GM12878 (cell line): Measurements from ENCODE around the gene TEX261. TPM values are rescaled to one million over a fixed set of nuclear protein-coding genes. Genes with fewer than 3 reads are reported as not detected.
A peak's percentile ranks its signal among the peaks of the same experiment; 100 is the strongest.

Source experiments
- BCL11A ChIP-seq: IDR thresholded peaks from 2 replicates; pipeline ENCODE4 v1.6.1; 2011; ENCODE audit warnings: low read depth, low read length
- BRCA1 ChIP-seq: IDR thresholded peaks from 2 replicates; pipeline ENCODE4 v1.6.1; 2011; ENCODE audit warnings: low read depth, low read length, improper control_type of control experiment
- E4F1 ChIP-seq: fragments of 450-650 bp; IDR thresholded peaks from 2 replicates; pipeline ENCODE4 v1.6.1; 2018; ENCODE audit warnings: borderline replicate concordance, mild to moderate bottlenecking; ENCODE audit not compliant: partially characterized antibody
- EZH2 ChIP-seq: IDR thresholded peaks from 2 replicates; pipeline ENCODE4 v1.6.1; 2012; ENCODE audit warnings: low read depth, mild to moderate bottlenecking, control low read depth, inconsistent platforms, low read length, borderline replicate concordance; ENCODE audit not compliant: control insufficient read depth
- FOS ChIP-seq: IDR thresholded peaks from 3 replicates; pipeline ENCODE4 v1.6.1; 2011; ENCODE audit warnings: borderline replicate concordance; ENCODE audit not compliant: insufficient read length; ENCODE audit errors: extremely low read depth
- IRF4 ChIP-seq: IDR thresholded peaks from 2 replicates; pipeline ENCODE4 v1.6.1; 2011; ENCODE audit warnings: low read depth, low read length
- MLLT1 ChIP-seq: fragments of 450-650 bp; IDR thresholded peaks from 2 replicates; pipeline ENCODE4 v1.6.1; 2016; ENCODE audit warnings: mild to moderate bottlenecking
- MXI1 ChIP-seq: fragments of 150-350 bp; IDR thresholded peaks from 2 replicates; pipeline ENCODE4 v1.6.1; 2011; ENCODE audit warnings: low read depth, mild to moderate bottlenecking, inconsistent platforms, low read length, improper control_type of control experiment
- MYC ChIP-seq: IDR thresholded peaks from 2 replicates; pipeline ENCODE4 v1.6.1; 2011; ENCODE audit warnings: mild to moderate bottlenecking, low read length, moderate library complexity, inconsistent platforms; ENCODE audit not compliant: insufficient read depth, insufficient replicate concordance, insufficient read length, severe bottlenecking
- NKRF ChIP-seq: fragments of 450-650 bp; conservative IDR thresholded peaks from 2 replicates; pipeline ENCODE4 v1.6.1; 2017; ENCODE audit warnings: mild to moderate bottlenecking, moderate library complexity
- POLR2AphosphoS5 ChIP-seq: IDR thresholded peaks from 2 replicates; pipeline ENCODE4 v1.6.1; 2011; ENCODE audit warnings: mild to moderate bottlenecking, low read length, inconsistent platforms
- PRDM15 ChIP-seq: fragments of 450-650 bp; formaldehyde crosslinking; IDR thresholded peaks from 2 replicates; pipeline ENCODE4 v1.4.0; 2020; ENCODE audit warnings: mild to moderate bottlenecking, moderate library complexity
- RUNX3 ChIP-seq: IDR thresholded peaks from 2 replicates; pipeline ENCODE4 v1.6.1; 2012; ENCODE audit warnings: low read length, inconsistent platforms
- SMARCA5 ChIP-seq: fragments of 450-650 bp; IDR thresholded peaks from 2 replicates; pipeline ENCODE4 v1.6.1; 2017; ENCODE audit warnings: mild to moderate bottlenecking
- SMC3 ChIP-seq: IDR thresholded peaks from 2 replicates; pipeline ENCODE4 v1.6.1; 2011; ENCODE audit warnings: low read length, improper control_type of control experiment, borderline replicate concordance
- TBL1XR1 ChIP-seq: IDR thresholded peaks from 2 replicates; pipeline ENCODE4 v1.6.1; 2012; ENCODE audit warnings: low read depth, low read length, improper control_type of control experiment
- ZNF274 ChIP-seq: IDR thresholded peaks from one replicate; pipeline ENCODE4 v1.8.0; 2011; ENCODE audit not compliant: insufficient read length, insufficient read depth
- polyA plus RNA-seq, 11 experiments: library from polyadenylated mRNA; depleted of rRNA in 4 of 11; unstranded in 6 of 11; stranded (reverse) in 5 of 11; fragments of >200 nt; fragmentation: Nextera tagmentation in 4 of 11; fragmentation: Illumina TruSeq in 1 of 11; extraction: Ambion mirVana in 4 of 11; extraction: Trizol in 1 of 11; gene quantifications; 1 replicate in 1 of 11; 2 replicates in 10 of 11; pipeline versions ENCODE4 v1.2.1 to v1.2.3, GENCODE V29; 2011 to 2016; ENCODE audit warnings: inconsistent platforms in 2 of 11, missing spikeins in 2 of 11, low read depth in 1 of 11
- total RNA-seq, 4 experiments: library from RNA; depleted of rRNA in 3 of 4; stranded (reverse); fragments of >200 nt in 3 of 4; fragmentation: Illumina TruSeq in 1 of 4; extraction: Trizol in 1 of 4; gene quantifications; 2 replicates each; pipeline versions ENCODE4 v1.2.1 to v1.2.3, GENCODE V29; 2013 to 2021
- TF ChIP-seq, protein P1 (sequence below), 3 experiments: IDR thresholded peaks in 2 of 3; conservative IDR thresholded peaks in 1 of 3; 2 replicates each; pipeline ENCODE4 v1.5.1; 2011; ENCODE audit warnings: low read depth in 3 of 3, low read length in 3 of 3, mild to moderate bottlenecking in 3 of 3, control low read depth in 2 of 3, moderate library complexity in 2 of 3, inconsistent platforms in 1 of 3, mixed read lengths in 1 of 3; ENCODE audit not compliant: control insufficient read depth in 2 of 3, insufficient read depth in 1 of 3; ENCODE audit errors: extremely low read depth in 1 of 3

Gene TEX261
- total and polyA plus RNA-seq, 10 of the 15 experiments (the other 5 are each of a cell fraction or from before 2014, with no cell fraction given) = 5.5 to 75.6 (median 40.3) TPM

GRCh38 chr2:70948337-70949003 is 46.2 kb downstream of the TEX261 start (continued):
- TF ChIP-seq MLLT1 (no peak), MXI1 (no peak), SMARCA5 (no peak), PRDM15 (CRISPR knock-in tag) (no peak), BCL11A (no peak), IRF4 (peak; percentile 44; the same call in 1 of the 2 replicates), E4F1 (no peak), MYC (no peak), SMC3 (peak; percentile 61), EZH2 (no peak), POLR2AphosphoS5 (no peak), NKRF (no peak), FOS (no peak), BRCA1 (no peak), RUNX3 (0 out of 2 replicates have a peak, but pooled peaks have one; percentile 19), ZNF274 (no peak), TBL1XR1 (no peak)
- TF ChIP-seq, protein P1, sequence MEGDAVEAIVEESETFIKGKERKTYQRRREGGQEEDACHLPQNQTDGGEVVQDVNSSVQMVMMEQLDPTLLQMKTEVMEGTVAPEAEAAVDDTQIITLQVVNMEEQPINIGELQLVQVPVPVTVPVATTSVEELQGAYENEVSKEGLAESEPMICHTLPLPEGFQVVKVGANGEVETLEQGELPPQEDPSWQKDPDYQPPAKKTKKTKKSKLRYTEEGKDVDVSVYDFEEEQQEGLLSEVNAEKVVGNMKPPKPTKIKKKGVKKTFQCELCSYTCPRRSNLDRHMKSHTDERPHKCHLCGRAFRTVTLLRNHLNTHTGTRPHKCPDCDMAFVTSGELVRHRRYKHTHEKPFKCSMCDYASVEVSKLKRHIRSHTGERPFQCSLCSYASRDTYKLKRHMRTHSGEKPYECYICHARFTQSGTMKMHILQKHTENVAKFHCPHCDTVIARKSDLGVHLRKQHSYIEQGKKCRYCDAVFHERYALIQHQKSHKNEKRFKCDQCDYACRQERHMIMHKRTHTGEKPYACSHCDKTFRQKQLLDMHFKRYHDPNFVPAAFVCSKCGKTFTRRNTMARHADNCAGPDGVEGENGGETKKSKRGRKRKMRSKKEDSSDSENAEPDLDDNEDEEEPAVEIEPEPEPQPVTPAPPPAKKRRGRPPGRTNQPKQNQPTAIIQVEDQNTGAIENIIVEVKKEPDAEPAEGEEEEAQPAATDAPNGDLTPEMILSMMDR (IDR thresholded peaks at IDR 0.05 in 2 of 3, conservative IDR thresholded peaks at IDR 0.05 in 1 of 3; ENCODE audit: control insufficient read depth in 2 of 3, extremely low read depth in 1 of 3, insufficient read depth in 1 of 3, low read depth in 3 of 3, low read length in 3 of 3) = peak; percentile 73 to 87 (median 87)
